WTC11 (cell line): ENCODE data around the gene GNAZ. TPM values are rescaled to one million over a fixed set of nuclear protein-coding genes. Genes with fewer than 3 reads are reported as not detected.

Experiments
- ATAC-seq: fragments of 200-7000 bp; cut with Tn5 transposase; 2 replicates; pipeline ENCODE4 v1.10.0; 2021; ENCODE audit warnings: mild to moderate bottlenecking, moderate library complexity
- CTCF ChIA-PET: fragments of 300-600 bp; sonication (Branson Sonifier 250); formaldehyde crosslinking; loops from one replicate; lab custom pipeline; 2021; ENCODE audit warnings: antibody characterized with exemption; lab: Charles Lee
- POLR2A ChIA-PET: fragments of 350-600 bp; sonication (Branson Sonifier 250); formaldehyde crosslinking; loops from one replicate; lab custom pipeline; 2021; ENCODE audit warnings: antibody characterized with exemption; lab: Charles Lee
- DNase-seq: peaks from one replicate; pipeline ENCODE4 v3.0.0; 2021; ENCODE audit warnings: low spot score
- H3K27ac Mint-ChIP-seq: 2 replicates; pipeline ENCODE4 v1.8.0; 2021; ENCODE audit warnings: mixed read lengths
- H3K27me3 Mint-ChIP-seq: 2 replicates; pipeline ENCODE4 v1.8.0; 2021; ENCODE audit warnings: low read depth, mild to moderate bottlenecking, moderate library complexity, mixed read lengths
- H3K36me3 Mint-ChIP-seq: 2 replicates; pipeline ENCODE4 v1.8.0; 2021; ENCODE audit warnings: mixed read lengths
- H3K4me1 Mint-ChIP-seq: 2 replicates; pipeline ENCODE4 v1.8.0; 2022; ENCODE audit warnings: mixed read lengths
- H3K4me3 Mint-ChIP-seq: 2 replicates; pipeline ENCODE4 v1.8.0; 2021; ENCODE audit warnings: mild to moderate bottlenecking, moderate library complexity, mixed read lengths
- H3K9me3 Mint-ChIP-seq: 2 replicates; pipeline ENCODE4 v1.8.0; 2021; ENCODE audit warnings: mixed read lengths
- E2F1 ChIP-seq: sonication (generic); formaldehyde crosslinking; IDR thresholded peaks from 2 replicates; pipeline ENCODE4 v1.8.0; 2022; ENCODE audit warnings: mild to moderate bottlenecking, missing genetic modification reagents
- FOXP1 ChIP-seq: sonication (generic); formaldehyde crosslinking; IDR thresholded peaks from 2 replicates; pipeline ENCODE4 v1.8.0; 2022; ENCODE audit warnings: missing genetic modification reagents, mild to moderate bottlenecking, moderate library complexity, borderline replicate concordance
- FOXP4 ChIP-seq: sonication (generic); formaldehyde crosslinking; IDR thresholded peaks from 2 replicates; pipeline ENCODE4 v1.8.0; 2022; ENCODE audit warnings: mild to moderate bottlenecking, missing genetic modification reagents
- IRF1 ChIP-seq: sonication (generic); formaldehyde crosslinking; IDR thresholded peaks from 2 replicates; pipeline ENCODE4 v1.8.0; 2023; ENCODE audit warnings: missing genetic modification reagents
- JAZF1 ChIP-seq: fragments of 250-450 bp; sonication (Bioruptor Pico); IDR thresholded peaks from 2 replicates; pipeline ENCODE4 v1.9.0; 2021; ENCODE audit warnings: moderate library complexity, mild to moderate bottlenecking, inconsistent platforms
- MXD4 ChIP-seq: fragments of 250-450 bp; sonication (Bioruptor Pico); IDR thresholded peaks from 2 replicates; pipeline ENCODE4 v1.8.0; 2021; ENCODE audit warnings: mild to moderate bottlenecking, moderate library complexity, borderline replicate concordance
- OVOL2 ChIP-seq: fragments of 250-450 bp; sonication (Bioruptor Pico); IDR thresholded peaks from 2 replicates; pipeline ENCODE4 v1.9.0; 2021; ENCODE audit warnings: mild to moderate bottlenecking, borderline replicate concordance
- ZMAT4 ChIP-seq: fragments of 250-450 bp; sonication (Bioruptor Pico); IDR thresholded peaks from 2 replicates; pipeline ENCODE4 v1.9.0; 2021; ENCODE audit warnings: mild to moderate bottlenecking
- ZNF121 ChIP-seq: sonication (generic); formaldehyde crosslinking; IDR thresholded peaks from 2 replicates; pipeline ENCODE4 v1.8.0; 2023; ENCODE audit warnings: missing genetic modification reagents
- ZNF263 ChIP-seq: sonication (generic); formaldehyde crosslinking; IDR thresholded peaks from 2 replicates; pipeline ENCODE4 v1.8.1; 2022; ENCODE audit warnings: low read depth, mild to moderate bottlenecking, moderate library complexity, missing genetic modification reagents
- ZNF425 ChIP-seq: fragments of 250-450 bp; sonication (Bioruptor Pico); conservative IDR thresholded peaks from 2 replicates; pipeline ENCODE4 v1.9.0; 2021; ENCODE audit warnings: mild to moderate bottlenecking
- total RNA-seq: library from RNA; stranded (reverse); gene quantifications from 3 replicates; pipeline ENCODE4 v1.2.3, GENCODE V29; 2021

GNAZ gene
- total RNA-seq, 1 experiment from 2014 or later = 9.9 TPM

GRCh38 chr22:23079240-23079768, 9.0 kb downstream of the GNAZ start:
- no peak for TF ChIP-seq ZMAT4 (CRISPR knock-in tag)
- no peak for TF ChIP-seq E2F1 (CRISPR knock-in tag)
- TF ChIP-seq, all 79 proteins: peak for 0
- ATAC-seq = no peak
- Mint-ChIP-seq H3K36me3 (no peaks in the 10 kb centered on the region), H3K9me3 (no peaks in the 10 kb centered on the region), H3K4me1 (0 out of 2 replicates have a peak, but pooled peaks cover 4% of the 10 kb centered on the region), H3K27me3 (peaks cover 3% of the 10 kb centered on the region; the same call in 1 of the 2 replicates), H3K27ac (no peak overlapping the region), H3K4me3 (no peak overlapping the region)
- ChIA-PET CTCF (no interaction called here), POLR2A (no interaction called here)
- DNase-seq = no peak

GRCh38 chr22:23079814-23080521, 9.6 kb downstream of the GNAZ start:
- no peaks in the 10 kb centered on the region for H3K36me3 Mint-ChIP-seq
- ChIA-PET CTCF (no interaction called here), POLR2A (no interaction called here)
- no peak overlapping the region for H3K4me3 Mint-ChIP-seq
- peaks cover 3% of the 10 kb centered on the region; the same call in 1 of the 2 replicates for H3K27me3 Mint-ChIP-seq
- ATAC-seq (no peak), DNase-seq (no peak)
- H3K9me3 Mint-ChIP-seq = no peaks in the 10 kb centered on the region
- H3K4me1 Mint-ChIP-seq = 0 out of 2 replicates have a peak, but pooled peaks cover 4% of the 10 kb centered on the region
- H3K27ac Mint-ChIP-seq = no peak overlapping the region
- no peak for TF ChIP-seq ZNF263
- no peak for TF ChIP-seq JAZF1 (CRISPR knock-in tag)
- no peak for TF ChIP-seq IRF1 (CRISPR knock-in tag)
- TF ChIP-seq FOXP4 (CRISPR knock-in tag) = no peak
- no peak for TF ChIP-seq OVOL2 (CRISPR knock-in tag)
- no peak for TF ChIP-seq ZNF425 (CRISPR knock-in tag)
- TF ChIP-seq, all 79 proteins: peak for 0

GRCh38 chr22:23080613-23081290, 10.4 kb downstream of the GNAZ start:
- ChIA-PET CTCF (interaction anchor here (0.7 kb wide), 1 partner anchor 372 kb away, joined by 5 read pairs; no protein-coding TSS in a partner anchor), POLR2A (no interaction called here)
- H3K4me3 Mint-ChIP-seq = no peak overlapping the region
- no peaks in the 10 kb centered on the region for H3K9me3 Mint-ChIP-seq
- no peaks in the 10 kb centered on the region for H3K36me3 Mint-ChIP-seq
- DNase-seq (no peak), ATAC-seq (no peak)
- no peak overlapping the region for H3K27ac Mint-ChIP-seq
- H3K4me1 Mint-ChIP-seq = 0 out of 2 replicates have a peak, but pooled peaks cover 4% of the 10 kb centered on the region
- TF ChIP-seq ZNF121 = no peak
- TF ChIP-seq FOXP1 (CRISPR knock-in tag) = no peak
- no peak for TF ChIP-seq MXD4 (CRISPR knock-in tag)
- TF ChIP-seq, all 79 proteins: peak for 0
- H3K27me3 Mint-ChIP-seq = peaks cover 3% of the 10 kb centered on the region; the same call in 1 of the 2 replicates
